ENCODE data around the gene CIT.

Gene CIT

GRCh38 chr12:119694111-119694510, 183.0 kb downstream of the CIT start:
- H3K4me1 ChIP-seq (ENCODE audit: control insufficient read depth, insufficient read depth, low read length, poor library complexity, severe bottlenecking), result no peaks in the 10 kb centered on the region
- H3K27me3 ChIP-seq (replicated peaks; ENCODE audit: control insufficient read depth, insufficient read depth, low read length, poor library complexity, severe bottlenecking), result no peaks in the 10 kb centered on the region
- H3K9me3 ChIP-seq (ENCODE audit: control insufficient read depth, low read length), result no peaks in the 10 kb centered on the region
- H3K36me3 ChIP-seq (ENCODE audit: control insufficient read depth, insufficient read depth, low read length), result no peaks in the 10 kb centered on the region
- no peak for DNase-seq
- H3K27ac ChIP-seq (ENCODE audit: insufficient read depth, low read length, poor library complexity, severe bottlenecking), result no peak overlapping the region
- no peak overlapping the region for H3K4me3 ChIP-seq (ENCODE audit: insufficient read depth, low read depth, low read length, poor library complexity, severe bottlenecking)

DNA sequence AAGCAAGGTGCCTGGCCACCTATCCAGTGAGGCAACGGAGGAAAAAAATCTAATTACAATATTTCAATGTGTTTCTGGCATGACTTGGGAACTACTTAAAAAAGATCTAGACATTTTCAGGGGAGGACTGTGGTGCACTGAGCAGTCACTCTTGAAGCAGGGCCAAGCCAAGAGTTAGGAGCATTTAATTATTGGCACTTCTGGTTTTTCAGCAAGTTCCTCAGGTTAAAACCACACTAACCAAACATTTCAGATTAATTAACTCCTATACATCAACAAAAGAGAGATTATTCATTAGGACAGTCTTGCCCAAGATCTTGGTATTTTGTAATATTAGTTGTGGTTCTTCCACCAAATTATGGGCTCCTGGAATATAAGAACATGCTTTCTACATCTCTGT, 183.6 kb downstream of the CIT start:
- Histone ChIP-seq H3K27ac (ENCODE audit: insufficient read depth, low read length, poor library complexity, severe bottlenecking) (no peak overlapping the region), H3K4me3 (ENCODE audit: insufficient read depth, low read depth, low read length, poor library complexity, severe bottlenecking) (no peak overlapping the region), H3K27me3 (replicated peaks; ENCODE audit: control insufficient read depth, insufficient read depth, low read length, poor library complexity, severe bottlenecking) (no peaks in the 10 kb centered on the region), H3K4me1 (ENCODE audit: control insufficient read depth, insufficient read depth, low read length, poor library complexity, severe bottlenecking) (no peaks in the 10 kb centered on the region), H3K9me3 (ENCODE audit: control insufficient read depth, low read length) (no peaks in the 10 kb centered on the region), H3K36me3 (ENCODE audit: control insufficient read depth, insufficient read depth, low read length) (no peaks in the 10 kb centered on the region)
- no peak for DNase-seq

DNA sequence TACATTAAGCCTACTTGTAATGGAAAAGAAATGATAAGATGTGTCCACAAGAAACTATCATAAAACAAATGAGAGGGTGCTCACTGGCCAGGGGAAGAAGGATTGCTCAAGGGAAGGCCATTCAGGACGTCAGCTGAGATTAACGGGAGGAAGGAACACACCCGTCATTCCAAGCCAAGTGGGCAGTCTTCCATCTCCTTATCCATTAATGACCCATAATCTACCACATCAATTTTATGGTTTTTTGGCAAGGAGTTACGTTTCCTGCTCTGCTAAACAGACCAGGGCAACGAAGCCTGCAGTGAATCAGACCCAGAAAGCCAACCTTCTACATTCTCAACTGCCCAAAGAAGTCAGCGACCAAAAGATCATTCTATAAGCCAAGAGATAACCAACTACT, 184.1 kb downstream of the CIT start:
- Histone ChIP-seq H3K9me3 (ENCODE audit: control insufficient read depth, low read length) (no peaks in the 10 kb centered on the region), H3K4me1 (ENCODE audit: control insufficient read depth, insufficient read depth, low read length, poor library complexity, severe bottlenecking) (no peaks in the 10 kb centered on the region), H3K27me3 (replicated peaks; ENCODE audit: control insufficient read depth, insufficient read depth, low read length, poor library complexity, severe bottlenecking) (no peaks in the 10 kb centered on the region), H3K27ac (ENCODE audit: insufficient read depth, low read length, poor library complexity, severe bottlenecking) (no peak overlapping the region), H3K36me3 (ENCODE audit: control insufficient read depth, insufficient read depth, low read length) (no peaks in the 10 kb centered on the region), H3K4me3 (ENCODE audit: insufficient read depth, low read depth, low read length, poor library complexity, severe bottlenecking) (no peak overlapping the region)
- no peak for DNase-seq

DNA sequence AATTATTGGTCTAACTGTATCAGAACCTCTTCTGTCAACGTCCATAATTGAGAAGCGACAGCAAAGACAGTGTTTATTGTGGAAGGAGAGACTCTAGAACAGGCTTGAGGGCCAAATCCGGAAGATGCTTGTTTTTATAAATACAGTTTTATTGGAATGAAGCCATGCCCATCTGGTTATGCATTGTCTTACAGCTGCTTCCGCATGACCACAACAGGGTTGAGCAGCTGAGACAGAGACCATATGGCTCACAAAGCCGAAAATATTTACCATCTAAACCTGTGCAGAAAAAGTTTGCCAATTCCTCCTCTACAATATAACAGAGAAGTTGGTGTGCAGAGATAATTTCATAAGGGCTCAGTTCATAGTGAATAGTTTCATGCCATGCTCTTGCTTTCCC, 184.7 kb downstream of the CIT start:
- Histone ChIP-seq H3K4me3 (ENCODE audit: insufficient read depth, low read depth, low read length, poor library complexity, severe bottlenecking) (no peak overlapping the region), H3K27ac (ENCODE audit: insufficient read depth, low read length, poor library complexity, severe bottlenecking) (no peak overlapping the region), H3K27me3 (replicated peaks; ENCODE audit: control insufficient read depth, insufficient read depth, low read length, poor library complexity, severe bottlenecking) (no peaks in the 10 kb centered on the region), H3K36me3 (ENCODE audit: control insufficient read depth, insufficient read depth, low read length) (no peaks in the 10 kb centered on the region), H3K9me3 (ENCODE audit: control insufficient read depth, low read length) (no peaks in the 10 kb centered on the region), H3K4me1 (ENCODE audit: control insufficient read depth, insufficient read depth, low read length, poor library complexity, severe bottlenecking) (no peaks in the 10 kb centered on the region)
- DNase-seq, result no peak

DNA sequence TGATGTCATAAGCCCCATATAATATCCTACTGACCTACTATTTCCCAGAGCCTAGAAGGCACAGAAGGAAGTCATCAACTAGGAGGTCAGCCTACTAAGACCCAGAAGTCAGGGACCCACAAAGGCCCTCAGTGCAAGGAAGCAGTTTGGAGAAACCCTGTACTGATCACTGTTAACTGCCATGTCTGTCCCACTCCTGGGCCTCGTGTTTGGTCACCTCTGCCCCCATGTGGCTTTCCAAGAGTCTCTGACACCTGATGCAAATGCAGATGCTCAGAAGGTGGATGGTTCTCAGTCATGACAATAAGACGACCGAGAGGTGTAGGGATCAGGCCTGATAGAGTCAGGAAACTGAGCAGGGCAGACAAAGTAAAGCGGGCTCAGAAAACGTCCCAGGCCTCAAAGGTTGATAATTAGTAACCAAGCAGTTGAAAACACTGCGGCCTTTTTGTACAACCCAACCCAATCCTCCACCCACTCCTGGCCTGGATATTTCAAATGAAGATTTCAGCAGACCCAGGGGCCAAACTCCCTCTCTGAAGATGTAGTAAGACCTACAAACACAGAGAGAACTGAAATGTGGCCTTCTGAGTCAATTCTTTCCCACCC, 185.8 kb downstream of the CIT start:
- Histone ChIP-seq H3K4me1 (ENCODE audit: control insufficient read depth, insufficient read depth, low read length, poor library complexity, severe bottlenecking) (no peaks in the 10 kb centered on the region), H3K27me3 (replicated peaks; ENCODE audit: control insufficient read depth, insufficient read depth, low read length, poor library complexity, severe bottlenecking) (no peaks in the 10 kb centered on the region), H3K9me3 (ENCODE audit: control insufficient read depth, low read length) (no peaks in the 10 kb centered on the region), H3K36me3 (ENCODE audit: control insufficient read depth, insufficient read depth, low read length) (no peaks in the 10 kb centered on the region), H3K4me3 (ENCODE audit: insufficient read depth, low read depth, low read length, poor library complexity, severe bottlenecking) (no peak overlapping the region), H3K27ac (ENCODE audit: insufficient read depth, low read length, poor library complexity, severe bottlenecking) (no peak overlapping the region)
- DNase-seq, result no peak

DNA sequence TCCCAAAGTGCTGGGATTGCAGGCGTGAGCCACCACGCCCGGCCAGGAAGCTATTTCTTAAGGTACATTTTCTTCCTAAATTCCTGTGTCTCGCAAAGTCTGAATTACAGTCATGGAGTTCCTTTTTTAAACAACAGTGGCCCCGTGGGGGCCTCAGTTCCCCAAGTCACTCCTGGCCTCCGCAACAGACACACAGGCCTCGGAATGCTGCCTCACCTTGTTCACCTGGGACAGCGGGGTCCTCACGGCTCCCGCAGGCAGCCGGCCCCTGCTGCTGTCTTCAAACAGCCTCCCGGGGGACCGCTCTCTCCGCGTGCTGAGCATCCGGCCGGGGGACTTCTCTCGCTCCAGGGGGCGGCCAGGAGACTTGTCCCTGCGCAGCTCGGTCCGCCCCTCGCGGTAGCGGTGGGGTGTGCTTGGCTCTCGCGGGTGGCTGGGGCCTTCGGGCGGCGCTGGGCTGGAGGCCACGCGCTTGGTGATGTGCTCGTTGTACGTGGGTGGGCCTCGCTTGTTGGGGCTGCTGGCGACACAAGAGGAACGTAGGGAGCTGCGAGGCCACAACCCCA, 187.1 kb downstream of the CIT start:
- H3K4me3 ChIP-seq (ENCODE audit: insufficient read depth, low read depth, low read length, poor library complexity, severe bottlenecking), result no peak overlapping the region
- no peaks in the 10 kb centered on the region for H3K36me3 ChIP-seq (ENCODE audit: control insufficient read depth, insufficient read depth, low read length)

GRCh38 chr12:119687879-119688278, 189.2 kb downstream of the CIT start:
- DNase-seq, result no peak
- Histone ChIP-seq H3K9me3 (ENCODE audit: control insufficient read depth, low read length) (no peaks in the 10 kb centered on the region), H3K4me1 (ENCODE audit: control insufficient read depth, insufficient read depth, low read length, poor library complexity, severe bottlenecking) (no peaks in the 10 kb centered on the region), H3K4me3 (ENCODE audit: insufficient read depth, low read depth, low read length, poor library complexity, severe bottlenecking) (no peak overlapping the region), H3K36me3 (ENCODE audit: control insufficient read depth, insufficient read depth, low read length) (no peaks in the 10 kb centered on the region), H3K27me3 (replicated peaks; ENCODE audit: control insufficient read depth, insufficient read depth, low read length, poor library complexity, severe bottlenecking) (no peaks in the 10 kb centered on the region), H3K27ac (ENCODE audit: insufficient read depth, low read length, poor library complexity, severe bottlenecking) (no peak overlapping the region)

More for the DNA sequence above, 187.1 kb downstream of the CIT start:
- no peak overlapping the region for H3K27ac ChIP-seq (ENCODE audit: insufficient read depth, low read length, poor library complexity, severe bottlenecking)
- DNase-seq, result no peak
- H3K4me1 ChIP-seq (ENCODE audit: control insufficient read depth, insufficient read depth, low read length, poor library complexity, severe bottlenecking), result no peaks in the 10 kb centered on the region
- no peaks in the 10 kb centered on the region for H3K27me3 ChIP-seq (replicated peaks; ENCODE audit: control insufficient read depth, insufficient read depth, low read length, poor library complexity, severe bottlenecking)
- no peaks in the 10 kb centered on the region for H3K9me3 ChIP-seq (ENCODE audit: control insufficient read depth, low read length)

GRCh38 chr12:119687406-119687805, 189.7 kb downstream of the CIT start:
- Histone ChIP-seq H3K27ac (ENCODE audit: insufficient read depth, low read length, poor library complexity, severe bottlenecking) (no peak overlapping the region), H3K27me3 (replicated peaks; ENCODE audit: control insufficient read depth, insufficient read depth, low read length, poor library complexity, severe bottlenecking) (no peaks in the 10 kb centered on the region), H3K4me1 (ENCODE audit: control insufficient read depth, insufficient read depth, low read length, poor library complexity, severe bottlenecking) (no peaks in the 10 kb centered on the region), H3K9me3 (ENCODE audit: control insufficient read depth, low read length) (no peaks in the 10 kb centered on the region), H3K4me3 (ENCODE audit: insufficient read depth, low read depth, low read length, poor library complexity, severe bottlenecking) (no peak overlapping the region), H3K36me3 (ENCODE audit: control insufficient read depth, insufficient read depth, low read length) (no peaks in the 10 kb centered on the region)
- DNase-seq, result no peak

GRCh38 chr12:119686776-119687175, 190.3 kb downstream of the CIT start:
- no peak overlapping the region for H3K4me3 ChIP-seq (ENCODE audit: insufficient read depth, low read depth, low read length, poor library complexity, severe bottlenecking)
- no peak overlapping the region for H3K27ac ChIP-seq (ENCODE audit: insufficient read depth, low read length, poor library complexity, severe bottlenecking)
- H3K9me3 ChIP-seq (ENCODE audit: control insufficient read depth, low read length), result no peaks in the 10 kb centered on the region
- no peaks in the 10 kb centered on the region for H3K36me3 ChIP-seq (ENCODE audit: control insufficient read depth, insufficient read depth, low read length)
- DNase-seq, result no peak
- H3K27me3 ChIP-seq (replicated peaks; ENCODE audit: control insufficient read depth, insufficient read depth, low read length, poor library complexity, severe bottlenecking), result no peaks in the 10 kb centered on the region
- no peaks in the 10 kb centered on the region for H3K4me1 ChIP-seq (ENCODE audit: control insufficient read depth, insufficient read depth, low read length, poor library complexity, severe bottlenecking)

DNA sequence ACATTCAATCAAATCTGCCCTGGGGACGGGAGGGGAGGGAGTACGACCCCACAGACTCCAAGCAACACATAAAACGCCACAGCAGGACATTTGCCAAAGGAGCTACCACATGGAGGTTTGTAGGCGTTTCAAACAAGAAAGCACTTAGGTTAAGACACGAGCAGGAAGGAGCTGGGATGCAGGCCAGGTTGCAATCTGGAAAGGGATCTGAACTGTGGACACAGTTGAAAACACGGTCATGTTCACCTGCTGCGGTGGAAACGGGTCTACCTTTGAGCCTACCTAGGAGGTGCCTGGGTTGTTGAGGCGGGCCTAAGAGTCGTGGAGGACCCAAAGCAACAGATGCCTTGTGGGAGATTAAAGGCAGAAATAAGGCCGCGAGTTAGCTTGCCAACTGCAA, 190.8 kb downstream of the CIT start:
- Histone ChIP-seq H3K27ac (ENCODE audit: insufficient read depth, low read length, poor library complexity, severe bottlenecking) (no peak overlapping the region), H3K27me3 (replicated peaks; ENCODE audit: control insufficient read depth, insufficient read depth, low read length, poor library complexity, severe bottlenecking) (no peaks in the 10 kb centered on the region), H3K4me1 (ENCODE audit: control insufficient read depth, insufficient read depth, low read length, poor library complexity, severe bottlenecking) (no peaks in the 10 kb centered on the region), H3K9me3 (ENCODE audit: control insufficient read depth, low read length) (no peaks in the 10 kb centered on the region), H3K4me3 (ENCODE audit: insufficient read depth, low read depth, low read length, poor library complexity, severe bottlenecking) (no peak overlapping the region), H3K36me3 (ENCODE audit: control insufficient read depth, insufficient read depth, low read length) (peaks cover 2% of the 10 kb centered on the region)
- DNase-seq, result no peak
